Measurements from ENCODE around the gene BCL11B. TPM values are rescaled to one million over a fixed set of nuclear protein-coding genes. Genes with fewer than 3 reads are reported as not detected.

Gene BCL11B
- total and polyA plus RNA-seq, 10 of the 15 experiments (the other 5 are each of a cell fraction or from before 2014, with no cell fraction given): 0.38 to 5.5 (median 1.3) TPM

DNA sequence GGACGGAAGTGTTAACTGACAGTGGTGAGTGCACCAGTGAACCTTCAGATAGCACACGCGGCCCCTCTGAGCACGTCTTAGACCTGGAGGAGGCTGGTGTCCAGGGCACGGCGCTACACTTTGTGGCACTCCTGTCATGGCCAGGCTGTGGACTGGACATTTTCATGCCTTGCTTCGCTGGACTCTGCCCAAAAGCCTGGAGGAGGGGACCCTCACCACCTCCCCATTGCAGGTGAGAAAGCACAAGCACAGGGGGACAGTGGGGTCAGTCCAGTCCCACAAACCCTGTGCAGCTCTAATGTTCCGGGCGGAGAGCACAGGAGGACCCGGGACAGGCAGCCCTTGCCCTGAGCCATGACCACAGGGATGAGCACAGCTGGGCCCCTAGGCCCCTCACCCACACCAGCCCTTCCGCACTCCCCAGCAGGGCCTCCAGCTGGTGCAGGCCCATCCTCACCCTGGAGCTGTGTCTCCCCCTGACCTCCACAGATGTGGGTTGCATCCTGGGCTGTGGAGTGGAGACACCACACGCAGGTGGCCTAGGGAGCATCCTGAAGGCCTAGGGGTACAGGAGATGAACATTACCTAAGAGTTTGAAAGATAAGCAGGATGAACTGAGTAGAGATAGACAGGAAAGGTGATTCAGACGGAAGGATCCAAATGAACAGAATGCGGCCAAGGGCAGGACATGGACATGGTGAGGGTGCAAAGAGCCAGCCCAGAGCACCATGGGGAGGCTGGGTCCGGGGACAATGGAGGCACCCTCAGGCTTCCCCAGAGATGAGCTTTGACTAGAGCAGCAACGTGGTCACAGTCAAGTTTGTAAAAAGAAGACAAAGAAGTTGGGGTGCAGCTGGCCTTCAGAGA, 132.8 kb downstream of the BCL11B start:
- no peak overlapping the region for H3K4me3 ChIP-seq
- intact Hi-C loops (cut with micrococcal nuclease; ENCODE audit: unreplicated experiment) (no loop called here), in situ Hi-C loops (cut with MboI) (no loop called here)
- no peak overlapping the region for H3K9ac ChIP-seq (ENCODE audit: control insufficient read depth, insufficient read depth, low read length)
- no peaks in the 10 kb centered on the region for H3K79me2 ChIP-seq (ENCODE audit: control insufficient read depth, insufficient read depth, low read length)
- no peak for FAIRE-seq
- no peaks in the 10 kb centered on the region for H3K36me3 ChIP-seq (ENCODE audit: control insufficient read depth in 2 of 2, insufficient read depth in 2 of 2, low read length in 1 of 2)
- no peaks in the 10 kb centered on the region for H3K4me1 ChIP-seq (ENCODE audit: control insufficient read depth, insufficient read depth, low read length)
- RAD21 ChIA-PET (ENCODE audit: unreplicated experiment): no interaction called here
- no TSS peak for BruUV-seq (replicated peaks)
- WGBS (ENCODE audit: insufficient coverage, insufficient replicate concordance, low lambda C conversion rate, missing lambda C conversion rate): 45% methylated on average over 16 of the region's 16 CpGs
- no peaks in the 10 kb centered on the region for H4K20me1 ChIP-seq (ENCODE audit: control insufficient read depth, insufficient read depth)
- no peak for TF ChIP-seq MYB (IDR thresholded peaks at IDR 0.05; ENCODE audit: borderline replicate concordance, low read depth, low read length)
- TF ChIP-seq ZBED1 (IDR thresholded peaks at IDR 0.05; ENCODE audit: borderline replicate concordance): no peak
- TF ChIP-seq, protein P1, sequence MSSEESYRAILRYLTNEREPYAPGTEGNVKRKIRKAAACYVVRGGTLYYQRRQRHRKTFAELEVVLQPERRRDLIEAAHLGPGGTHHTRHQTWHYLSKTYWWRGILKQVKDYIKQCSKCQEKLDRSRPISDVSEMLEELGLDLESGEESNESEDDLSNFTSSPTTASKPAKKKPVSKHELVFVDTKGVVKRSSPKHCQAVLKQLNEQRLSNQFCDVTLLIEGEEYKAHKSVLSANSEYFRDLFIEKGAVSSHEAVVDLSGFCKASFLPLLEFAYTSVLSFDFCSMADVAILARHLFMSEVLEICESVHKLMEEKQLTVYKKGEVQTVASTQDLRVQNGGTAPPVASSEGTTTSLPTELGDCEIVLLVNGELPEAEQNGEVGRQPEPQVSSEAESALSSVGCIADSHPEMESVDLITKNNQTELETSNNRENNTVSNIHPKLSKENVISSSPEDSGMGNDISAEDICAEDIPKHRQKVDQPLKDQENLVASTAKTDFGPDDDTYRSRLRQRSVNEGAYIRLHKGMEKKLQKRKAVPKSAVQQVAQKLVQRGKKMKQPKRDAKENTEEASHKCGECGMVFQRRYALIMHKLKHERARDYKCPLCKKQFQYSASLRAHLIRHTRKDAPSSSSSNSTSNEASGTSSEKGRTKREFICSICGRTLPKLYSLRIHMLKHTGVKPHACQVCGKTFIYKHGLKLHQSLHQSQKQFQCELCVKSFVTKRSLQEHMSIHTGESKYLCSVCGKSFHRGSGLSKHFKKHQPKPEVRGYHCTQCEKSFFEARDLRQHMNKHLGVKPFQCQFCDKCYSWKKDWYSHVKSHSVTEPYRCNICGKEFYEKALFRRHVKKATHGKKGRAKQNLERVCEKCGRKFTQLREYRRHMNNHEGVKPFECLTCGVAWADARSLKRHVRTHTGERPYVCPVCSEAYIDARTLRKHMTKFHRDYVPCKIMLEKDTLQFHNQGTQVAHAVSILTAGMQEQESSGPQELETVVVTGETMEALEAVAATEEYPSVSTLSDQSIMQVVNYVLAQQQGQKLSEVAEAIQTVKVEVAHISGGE (CRISPR knock-in tag; IDR thresholded peaks at IDR 0.05): no peak
- TF ChIP-seq NRF1 (conservative IDR thresholded peaks at IDR 0.05; ENCODE audit: low read depth, low read length): no peak
- no peak for TF ChIP-seq STAT1 (conservative IDR thresholded peaks at IDR 0.05)
- no peak for TF ChIP-seq MLLT1 (IDR thresholded peaks at IDR 0.05)
- TF ChIP-seq BHLHE40 (IDR thresholded peaks at IDR 0.05; ENCODE audit: borderline replicate concordance in 1 of 2, low read depth in 2 of 2, low read length in 1 of 2): no peak
- TF ChIP-seq SMC3 (IDR thresholded peaks at IDR 0.05; ENCODE audit: borderline replicate concordance, low read length): no peak
- TF ChIP-seq TCF12 (IDR thresholded peaks at IDR 0.05; ENCODE audit: low read depth, low read length): no peak
- no peak for TF ChIP-seq ZNF24 (IDR thresholded peaks at IDR 0.05)
- no peak for TF ChIP-seq SUPT20H (IDR thresholded peaks at IDR 0.05; ENCODE audit: borderline replicate concordance, control insufficient read depth, low read depth, low read length)
- no peak for TF ChIP-seq CBX3 (IDR thresholded peaks at IDR 0.05; ENCODE audit: borderline replicate concordance, low read depth)
- no peak for TF ChIP-seq YBX1 (IDR thresholded peaks at IDR 0.05)
- TF ChIP-seq HDGF (IDR thresholded peaks at IDR 0.05): no peak
- TF ChIP-seq MTA3 (IDR thresholded peaks at IDR 0.05; ENCODE audit: borderline replicate concordance, low read length): no peak
- no peak for TF ChIP-seq TAF1 (IDR thresholded peaks at IDR 0.05; ENCODE audit: borderline replicate concordance, low read depth, low read length)
- no peak for TF ChIP-seq SIN3A (IDR thresholded peaks at IDR 0.05; ENCODE audit: low read depth, low read length)
- TF ChIP-seq SP1 (IDR thresholded peaks at IDR 0.05; ENCODE audit: low read depth, low read length): no peak
- no peaks in the 10 kb centered on the region for H3K27me3 ChIP-seq (replicated peaks in 1 of 2; ENCODE audit: control insufficient read depth in 2 of 2, insufficient read depth in 2 of 2, low read length in 1 of 2)
- SMC1A ChIA-PET (ENCODE audit: uncharacterized antibody, unreplicated experiment): no interaction called here
- no peak for DNase-seq (ENCODE audit: low read depth, low spot score)
- POLR2A ChIA-PET: no interaction called here
- H2AFZ ChIP-seq (ENCODE audit: control insufficient read depth, low read depth, low read length): no peak overlapping the region
- H3K4me2 ChIP-seq (ENCODE audit: control insufficient read depth, insufficient read depth): no peak overlapping the region
- no peak for ATAC-seq
- CTCF ChIA-PET: no interaction called here
- no peaks in the 10 kb centered on the region; the same call in 2 of the 3 replicates for H3K9me3 ChIP-seq (replicated peaks; ENCODE audit: control insufficient read depth, insufficient read depth, low read length)
- no peak overlapping the region for H3K27ac ChIP-seq (ENCODE audit: control insufficient read depth, insufficient read depth)
